ENCODE results near the gene FAM117B.
"Not testable (repeated sequence)": the region's sequence is repeated elsewhere in the genome, so short reads cannot be mapped to it uniquely, and the experiment has no call there.

The FAM117B gene

DNA sequence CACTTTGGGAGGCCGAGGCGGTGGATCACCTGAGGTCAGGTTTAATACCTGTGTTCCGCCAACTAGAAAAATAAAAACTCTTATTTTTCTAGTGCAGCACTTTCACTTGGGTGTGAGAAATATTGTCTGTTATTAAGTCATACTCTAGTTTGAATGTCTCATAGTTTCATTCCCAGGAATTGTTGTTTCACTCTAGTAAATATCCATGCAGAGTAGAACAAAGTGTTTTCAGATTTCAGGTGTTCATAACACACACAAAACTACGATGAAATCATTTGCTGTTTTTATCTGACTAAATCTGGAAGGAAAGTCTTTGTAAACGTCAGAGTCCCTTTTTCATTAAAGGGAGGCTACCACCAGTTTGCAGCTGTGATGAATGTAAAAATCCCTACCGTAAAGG is 4.0 kb downstream of the FAM117B start:
- no peak for DNase-seq (ENCODE audit: low read depth in 2 of 2)

DNA sequence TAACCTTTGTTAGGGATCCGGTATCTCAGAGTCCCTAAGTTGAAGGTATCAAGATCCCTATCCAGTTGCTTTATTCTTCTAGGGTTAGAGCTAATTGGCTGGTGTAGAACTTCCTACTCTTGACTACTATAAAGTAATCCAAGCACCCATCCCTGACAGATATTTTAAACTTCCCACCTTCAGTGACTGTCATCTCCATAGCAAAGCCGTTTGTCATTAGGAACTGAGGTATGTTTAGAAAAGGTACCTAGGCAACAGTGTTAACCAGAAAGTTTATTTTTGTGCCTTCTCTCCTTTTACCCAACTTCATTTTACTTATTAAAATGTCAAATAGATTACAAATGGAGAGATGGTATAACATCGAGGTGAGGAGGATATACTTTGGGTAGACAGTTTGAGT is 4.5 kb downstream of the FAM117B start:
- DNase-seq (ENCODE audit: low read depth in 2 of 2), result no peak

DNA sequence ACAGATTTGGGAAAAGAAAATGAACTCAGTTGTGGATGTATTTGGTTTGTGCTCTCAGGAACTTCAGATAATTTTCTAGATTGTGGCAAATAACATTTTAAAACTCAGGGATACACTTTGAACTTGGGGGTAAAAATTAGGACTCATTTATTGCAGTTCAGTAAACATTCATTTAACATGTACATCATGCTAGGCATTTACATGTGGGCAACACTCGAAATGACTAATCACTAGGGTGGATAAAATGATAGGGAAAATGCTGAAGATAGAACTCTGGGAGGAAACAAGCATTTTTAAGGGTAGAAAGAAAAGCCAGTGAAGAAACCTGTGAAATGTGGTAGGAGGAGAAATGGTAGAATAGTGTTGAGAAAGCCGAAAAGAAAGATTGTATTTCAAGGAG is 7.8 kb downstream of the FAM117B start:
- DNase-seq (ENCODE audit: low read depth in 2 of 2), result no peak

DNA sequence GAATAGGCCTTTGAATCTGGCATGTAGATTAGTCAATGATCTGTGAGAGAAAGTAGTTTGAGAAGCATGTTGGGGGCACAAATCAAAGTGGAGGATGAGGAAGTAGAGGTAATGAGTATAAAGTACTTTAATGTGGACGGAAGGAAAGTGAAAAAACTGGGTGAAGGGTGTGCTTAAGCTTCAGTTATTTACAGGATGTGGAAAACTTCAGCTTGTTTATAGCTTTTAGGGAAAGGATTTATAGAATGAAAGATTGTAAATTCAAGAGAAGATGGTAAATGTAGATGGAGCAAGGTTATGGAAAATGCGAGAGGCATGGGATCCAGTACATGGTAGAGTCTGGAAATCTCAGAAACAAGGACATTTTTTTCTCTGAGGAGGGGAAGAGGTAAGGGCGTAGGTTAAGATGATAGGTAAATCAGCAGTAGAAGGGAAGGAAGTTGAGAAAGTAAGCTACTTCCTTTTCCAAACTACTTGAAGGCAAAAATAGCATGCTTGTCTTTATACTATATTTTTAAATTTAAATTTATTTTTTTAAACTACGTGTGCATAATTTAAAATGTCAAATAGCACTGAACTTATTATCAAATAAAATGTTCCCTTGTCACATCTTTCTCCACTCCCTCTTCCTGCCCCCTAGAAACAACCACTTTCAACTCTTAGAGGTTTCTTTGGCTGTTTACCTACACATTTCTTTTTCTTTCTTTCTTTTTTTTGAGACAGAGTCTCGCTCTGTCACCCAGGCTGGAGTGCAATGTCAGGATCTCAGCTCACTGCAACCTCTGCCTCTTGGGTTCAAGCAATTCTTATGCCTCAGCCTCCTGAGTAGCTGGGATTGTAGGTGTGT is 8.5 kb downstream of the FAM117B start:
- no peak for DNase-seq (ENCODE audit: low read depth in 2 of 2)

DNA sequence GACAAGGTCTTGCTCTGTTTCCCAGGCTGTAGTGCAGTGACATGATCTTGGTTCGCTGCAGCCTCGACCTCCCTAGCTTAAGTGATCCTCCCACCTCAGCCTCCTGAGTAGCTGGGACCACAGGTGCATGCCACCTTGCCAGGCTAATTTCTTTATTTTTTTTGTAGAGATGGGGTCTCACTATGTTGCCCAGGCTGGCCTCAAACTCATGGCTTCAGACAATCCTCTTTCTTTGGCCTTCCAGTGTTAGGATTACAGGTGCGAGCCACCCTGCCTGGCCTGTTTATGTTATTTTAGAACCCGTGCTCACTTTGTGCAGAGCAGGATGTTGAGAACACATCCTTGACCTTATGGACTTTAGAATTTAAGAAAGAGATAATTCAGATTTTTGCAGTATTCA is 17.4 kb downstream of the FAM117B start:
- DNase-seq (ENCODE audit: low read depth in 2 of 2), result no peak

DNA sequence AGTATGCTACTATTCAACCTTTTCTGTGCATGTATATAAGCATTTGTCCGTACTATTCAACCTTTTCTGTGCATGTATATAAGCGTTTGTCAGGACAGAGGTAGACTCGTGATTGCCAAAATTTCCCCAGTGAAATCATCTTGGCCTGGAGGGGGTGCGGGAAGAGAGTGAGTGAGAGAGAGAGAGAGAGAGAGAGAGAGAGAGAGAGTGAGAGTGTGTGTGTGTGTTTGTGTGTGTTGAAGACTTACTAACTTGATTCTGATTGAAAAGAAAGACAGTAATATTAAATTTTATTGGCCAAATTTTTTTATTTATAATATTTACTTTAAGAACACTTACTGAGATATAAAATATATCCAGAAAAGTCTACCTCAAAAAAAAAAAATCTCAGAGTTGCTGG is 19.1 kb downstream of the FAM117B start:
- DNase-seq (ENCODE audit: low read depth in 2 of 2), result no peak

DNA sequence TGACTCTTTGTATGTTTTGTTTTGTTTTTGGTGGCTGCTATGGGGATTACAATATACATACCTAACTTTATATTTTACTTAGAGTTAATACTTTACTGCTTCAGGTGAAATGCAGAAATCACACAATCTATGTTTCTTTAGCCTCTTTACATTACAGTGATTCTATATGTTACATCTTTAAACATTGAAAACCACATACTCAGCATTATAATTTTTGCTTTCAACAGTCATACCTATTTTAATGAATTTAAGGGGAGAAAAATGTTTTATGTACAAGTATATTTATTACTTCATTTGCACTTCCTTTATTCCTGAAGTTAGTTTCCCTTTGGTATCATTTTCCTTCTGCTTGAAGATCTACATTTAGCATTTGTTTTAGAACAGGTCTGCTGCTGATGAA is 23.1 kb downstream of the FAM117B start:
- DNase-seq (ENCODE audit: low read depth in 2 of 2), result no peak

DNA sequence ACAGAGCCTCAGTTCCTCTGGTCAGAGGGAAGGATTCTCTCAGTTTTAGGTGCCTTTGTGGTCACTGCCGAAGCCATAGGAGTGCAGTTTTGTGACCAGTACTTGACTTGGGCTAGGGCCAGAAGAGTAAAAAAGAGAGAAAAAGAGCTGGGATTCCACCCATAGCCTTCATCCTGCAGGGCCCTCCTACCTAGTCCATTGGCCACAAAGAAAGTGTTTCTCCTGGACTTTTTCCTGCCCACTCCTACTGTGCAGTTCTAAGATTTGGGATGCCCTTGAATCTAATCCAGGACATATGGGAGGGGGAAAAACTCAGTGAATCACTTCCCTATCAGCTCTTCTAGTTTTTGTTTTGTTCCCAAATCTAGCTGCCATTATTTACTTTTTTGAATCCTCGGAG is 26.0 kb downstream of the FAM117B start:
- no peak for DNase-seq (ENCODE audit: low read depth in 2 of 2)

DNA sequence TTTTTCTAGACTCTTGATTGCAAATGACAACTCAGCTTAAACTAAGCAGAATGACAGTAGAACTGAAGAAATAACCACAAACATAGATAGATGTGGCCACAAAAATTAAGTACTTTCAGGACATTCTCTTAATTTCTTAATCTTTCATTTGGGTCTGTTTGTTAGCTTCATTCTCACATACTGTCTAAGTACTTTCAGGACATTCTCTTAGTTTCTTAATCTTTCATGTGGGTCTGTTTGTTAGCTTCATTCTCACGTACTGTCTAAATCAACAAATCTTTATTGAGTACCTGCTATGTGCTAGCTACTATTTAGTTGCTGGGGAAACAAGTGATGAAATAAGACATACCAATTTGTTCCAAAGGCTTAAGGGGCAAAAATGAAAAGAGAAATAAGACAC is 35.1 kb downstream of the FAM117B start:
- DNase-seq (ENCODE audit: low read depth in 2 of 2), result no peak

DNA sequence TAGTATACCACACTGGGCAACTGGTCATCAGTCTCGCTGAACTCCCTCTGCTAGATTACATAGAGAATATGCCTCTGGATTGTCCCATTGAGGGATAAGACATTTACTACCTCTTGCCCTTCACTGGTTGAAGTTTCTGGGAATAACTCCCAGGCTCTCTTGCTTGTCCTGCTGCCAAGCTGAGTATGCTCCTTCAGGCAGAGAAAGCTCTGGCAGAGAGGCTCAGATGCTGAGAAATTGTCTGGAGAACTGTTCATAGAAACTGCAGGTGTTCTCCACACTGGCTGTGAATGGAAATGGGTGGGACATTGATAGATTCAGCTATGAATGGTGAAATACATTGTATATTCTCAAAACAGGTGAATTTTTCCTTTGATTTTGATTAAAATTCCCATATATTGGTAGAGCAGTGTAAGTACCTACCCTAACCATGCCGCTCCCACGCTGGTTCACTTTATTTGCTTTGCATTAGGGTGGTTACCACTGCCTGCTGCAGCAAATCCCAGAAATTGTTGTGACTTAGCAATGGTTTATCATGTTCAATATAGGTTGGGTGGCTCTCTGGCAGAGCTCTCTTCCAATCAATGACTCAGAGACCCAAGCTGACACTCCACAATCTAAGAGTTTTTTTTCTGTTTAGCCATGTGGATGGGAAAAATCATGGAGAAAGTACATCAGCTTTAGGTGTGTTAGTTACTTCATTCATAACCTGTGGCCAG is 36.7 kb downstream of the FAM117B start:
- no peak for DNase-seq (ENCODE audit: low read depth in 2 of 2)

DNA sequence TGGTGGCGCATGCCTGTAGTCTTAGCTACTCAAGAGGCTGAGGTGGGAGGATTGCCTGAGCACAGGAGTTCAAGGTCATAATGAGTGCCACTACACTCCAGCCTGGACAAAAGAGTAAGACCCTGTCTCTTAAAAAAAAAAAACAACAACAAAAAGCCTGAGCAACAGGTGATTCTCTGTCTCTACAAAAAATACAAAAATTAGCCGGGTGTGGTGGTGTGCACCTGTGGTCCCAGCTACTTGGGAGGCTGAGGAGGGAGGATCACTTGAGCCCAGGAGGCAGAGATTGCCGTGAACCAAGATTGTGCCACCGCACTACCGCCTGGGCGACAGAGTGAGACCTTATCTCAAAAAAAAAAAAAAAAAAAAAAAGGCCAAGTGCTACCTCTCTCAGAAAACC is 40.3 kb downstream of the FAM117B start:
- not testable (repeated sequence) for DNase-seq (ENCODE audit: low read depth in 2 of 2)

DNA sequence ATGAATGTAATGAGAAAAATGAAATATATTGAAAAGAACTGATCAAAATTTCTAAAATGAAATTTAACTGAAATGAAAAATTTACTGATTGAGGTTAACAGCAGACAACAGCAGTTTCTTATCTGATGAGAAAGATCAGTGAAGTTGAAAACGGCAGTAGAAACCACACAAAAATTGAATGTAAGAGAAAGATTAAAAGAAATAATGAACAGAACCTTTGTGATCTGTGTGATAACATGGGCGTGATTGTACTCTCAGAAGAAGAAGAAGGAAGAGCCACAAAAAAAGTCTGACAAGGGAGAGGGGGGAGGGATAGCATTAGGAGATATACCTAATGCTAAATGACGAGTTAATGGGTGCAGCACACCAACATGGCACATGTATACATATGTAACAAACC is 45.2 kb downstream of the FAM117B start:
- no peak for DNase-seq (ENCODE audit: low read depth in 2 of 2)

DNA sequence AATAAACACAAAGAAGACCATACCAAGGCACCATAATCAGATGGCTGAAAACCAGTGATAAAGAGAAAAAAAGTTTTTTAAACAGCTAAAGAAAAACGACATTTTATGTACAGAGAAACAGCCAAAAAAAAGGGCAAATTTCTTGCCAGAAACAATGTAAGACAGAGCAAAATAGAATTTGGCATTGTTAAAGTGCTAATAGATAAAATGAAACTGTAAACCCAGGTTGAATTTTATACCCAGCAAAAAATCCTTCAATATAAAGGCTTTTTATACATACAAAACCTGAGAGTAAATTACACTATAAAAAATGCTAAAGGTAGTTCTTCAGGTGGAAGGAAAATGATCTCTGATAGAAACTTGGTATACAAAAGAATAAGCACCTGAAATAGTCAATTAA is 45.7 kb downstream of the FAM117B start:
- DNase-seq (ENCODE audit: low read depth in 2 of 2), result no peak

DNA sequence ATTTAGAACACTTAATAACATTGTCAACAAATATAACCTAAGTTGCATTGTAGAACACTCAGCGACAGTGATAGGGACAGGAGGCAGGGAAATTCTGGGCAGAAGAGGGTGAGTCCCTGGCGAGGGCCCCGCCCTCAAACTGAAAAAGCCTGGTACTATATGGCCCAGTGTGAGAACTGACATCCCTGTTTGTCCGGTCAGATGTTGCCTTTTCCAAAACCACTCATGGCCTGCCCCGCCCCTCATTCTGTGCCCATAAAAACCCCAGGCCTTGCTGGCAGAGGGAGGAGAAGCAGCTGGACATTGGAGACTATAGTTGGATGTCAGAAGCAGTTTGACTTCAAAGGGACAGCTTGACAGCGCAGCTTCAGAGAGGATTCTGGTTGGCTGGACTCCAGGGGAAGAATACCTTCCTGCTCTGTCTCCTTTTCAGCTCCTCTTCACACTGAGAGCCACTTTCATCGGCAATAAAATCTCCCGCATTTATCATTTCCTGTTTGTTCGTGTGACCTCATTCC is 47.0 kb downstream of the FAM117B start:
- no peak for DNase-seq (ENCODE audit: low read depth in 2 of 2)

DNA sequence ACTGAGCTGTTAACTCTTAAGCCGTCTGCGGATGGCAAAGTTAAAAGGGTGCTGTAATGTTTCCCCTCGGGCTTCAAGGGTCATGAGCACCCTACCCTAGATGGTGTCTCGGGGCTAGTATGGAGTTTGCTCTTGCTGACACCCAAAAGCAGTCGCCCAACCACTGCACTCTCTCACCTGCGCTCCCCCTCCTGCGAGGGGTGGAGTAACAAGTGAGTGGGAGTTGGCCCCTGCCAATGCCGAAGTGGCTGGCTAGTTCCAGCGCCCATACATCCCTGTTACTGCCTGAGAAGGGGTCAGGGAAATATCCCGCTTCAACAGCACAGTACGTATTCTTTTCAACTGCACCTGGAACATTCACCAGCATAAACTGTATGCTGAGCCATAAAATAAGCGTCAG is 47.5 kb downstream of the FAM117B start:
- DNase-seq (ENCODE audit: low read depth in 2 of 2), result no peak

DNA sequence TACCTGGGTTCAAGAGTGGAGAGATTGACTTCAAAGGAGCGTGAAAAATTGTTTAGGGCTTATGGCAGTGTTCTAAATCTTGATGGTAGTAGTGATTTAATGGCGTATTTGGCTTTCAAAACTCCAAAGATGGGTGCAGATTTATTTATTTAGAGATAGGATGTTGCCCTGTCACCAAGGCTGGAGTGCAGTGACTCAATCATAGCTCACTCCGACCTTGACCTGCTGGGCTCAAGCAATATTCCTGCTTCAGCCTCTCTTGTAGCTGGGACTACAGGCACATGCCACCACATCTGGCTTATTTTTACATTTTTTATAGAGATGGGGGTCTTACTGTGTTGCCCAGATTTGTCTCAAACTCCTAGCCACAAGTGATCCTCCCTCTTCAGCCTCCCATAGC is 52.5 kb downstream of the FAM117B start:
- DNase-seq (ENCODE audit: low read depth in 2 of 2), result no peak

DNA sequence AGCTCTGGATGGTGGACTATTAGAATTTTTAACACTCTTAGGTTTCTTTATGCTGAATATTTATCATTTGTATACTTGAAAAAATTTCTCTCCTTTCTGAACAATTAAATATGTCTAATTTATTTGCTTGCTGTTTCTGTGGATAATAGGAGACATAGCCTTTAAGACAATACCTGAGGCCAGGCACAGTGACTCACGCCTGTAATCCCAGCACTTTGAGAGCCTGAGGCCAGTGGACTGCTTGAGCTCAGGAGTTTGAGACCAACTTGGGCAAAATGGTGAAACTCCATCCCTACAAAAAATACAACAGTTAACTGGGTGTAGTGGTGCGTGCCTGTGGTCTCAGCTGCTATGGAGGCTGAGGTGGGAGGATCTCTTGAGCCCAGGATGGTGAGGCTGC is 54.7 kb downstream of the FAM117B start:
- DNase-seq (ENCODE audit: low read depth in 2 of 2), result no peak

DNA sequence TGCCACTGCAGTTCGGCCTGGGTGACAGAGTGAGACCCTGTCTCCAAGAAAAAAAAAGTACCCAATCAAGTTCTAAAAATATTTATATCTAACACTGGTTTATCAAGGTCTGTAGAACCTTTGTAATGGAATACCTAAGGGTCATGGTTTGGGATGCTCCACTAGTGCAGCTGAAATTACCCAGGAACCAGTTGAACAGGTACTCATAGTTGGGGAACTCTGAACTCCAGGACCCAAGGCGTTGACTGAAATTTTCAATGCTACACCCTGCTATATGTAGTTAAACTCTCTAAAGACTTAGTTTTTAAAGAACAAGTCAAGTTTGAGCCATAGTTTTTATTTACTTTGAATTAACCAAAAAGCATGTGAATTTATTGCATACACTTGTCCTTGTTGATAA is 55.1 kb downstream of the FAM117B start:
- no peak for DNase-seq (ENCODE audit: low read depth in 2 of 2)

DNA sequence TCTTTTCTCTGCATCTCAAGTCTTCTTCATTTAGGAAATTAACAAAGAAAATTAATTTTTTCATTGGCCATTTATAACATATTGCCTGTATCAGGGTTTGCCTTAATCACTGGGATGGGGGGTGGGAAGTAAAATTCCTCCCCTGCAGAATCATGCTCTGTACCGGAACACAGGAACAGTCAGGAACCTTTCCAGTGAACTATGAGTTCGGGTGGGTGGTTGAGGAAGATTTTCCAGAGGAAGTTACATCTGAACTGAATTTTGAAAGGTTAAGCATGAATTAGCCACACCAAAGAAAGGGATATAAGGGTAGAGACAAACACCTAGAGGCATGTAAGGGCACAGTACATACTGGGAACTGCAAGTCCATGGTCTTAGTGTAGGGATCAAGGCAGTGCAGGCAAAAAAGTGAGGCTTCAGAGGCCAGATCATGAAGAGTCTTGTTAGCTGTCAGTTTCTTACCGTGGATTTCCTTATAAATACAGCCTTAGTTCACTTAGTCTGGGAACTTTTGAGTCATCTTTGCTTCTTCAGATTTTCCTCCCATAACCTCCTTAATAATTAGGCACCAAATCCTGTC is 55.6 kb downstream of the FAM117B start:
- DNase-seq (ENCODE audit: low read depth in 2 of 2), result no peak

DNA sequence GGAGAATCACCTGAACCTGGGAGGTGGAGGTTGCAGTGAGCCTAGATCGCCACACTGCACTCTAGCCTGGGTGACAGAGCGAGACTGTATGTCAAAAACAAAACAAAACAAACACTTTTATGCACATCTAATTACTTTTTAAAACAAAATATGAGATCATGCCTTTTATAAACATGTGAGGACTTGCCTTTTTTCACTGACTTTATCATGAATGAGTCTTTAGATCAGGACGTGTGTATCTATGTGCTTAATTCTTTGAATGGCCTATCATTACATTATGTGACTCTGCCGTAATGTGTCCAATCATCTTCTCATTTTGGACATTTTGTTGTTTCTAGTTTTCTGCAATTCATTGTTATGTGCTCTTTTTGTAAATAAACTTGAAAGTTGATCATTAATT is 58.7 kb downstream of the FAM117B start:
- no peak for DNase-seq (ENCODE audit: low read depth in 2 of 2)

DNA sequence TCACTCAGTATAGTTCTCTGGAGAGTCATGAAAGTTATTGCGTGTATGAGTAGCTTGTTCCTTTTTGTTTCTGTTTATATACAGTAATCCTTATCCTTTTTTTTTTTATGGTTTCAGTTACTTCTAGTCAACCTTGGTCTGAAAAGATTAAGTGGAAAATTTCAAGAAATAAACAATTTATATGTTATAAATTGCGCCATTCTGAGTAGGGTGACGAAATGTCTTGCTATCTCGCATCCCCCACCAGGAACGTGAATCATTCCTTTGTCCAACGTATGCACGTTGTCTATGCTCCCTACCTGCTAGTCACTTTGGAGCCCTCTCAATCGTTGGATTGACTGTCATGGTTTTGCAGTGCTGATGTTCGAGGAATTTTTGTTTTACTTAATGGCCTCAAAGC is 60.4 kb downstream of the FAM117B start:
- no peak for DNase-seq (ENCODE audit: low read depth in 2 of 2)

DNA sequence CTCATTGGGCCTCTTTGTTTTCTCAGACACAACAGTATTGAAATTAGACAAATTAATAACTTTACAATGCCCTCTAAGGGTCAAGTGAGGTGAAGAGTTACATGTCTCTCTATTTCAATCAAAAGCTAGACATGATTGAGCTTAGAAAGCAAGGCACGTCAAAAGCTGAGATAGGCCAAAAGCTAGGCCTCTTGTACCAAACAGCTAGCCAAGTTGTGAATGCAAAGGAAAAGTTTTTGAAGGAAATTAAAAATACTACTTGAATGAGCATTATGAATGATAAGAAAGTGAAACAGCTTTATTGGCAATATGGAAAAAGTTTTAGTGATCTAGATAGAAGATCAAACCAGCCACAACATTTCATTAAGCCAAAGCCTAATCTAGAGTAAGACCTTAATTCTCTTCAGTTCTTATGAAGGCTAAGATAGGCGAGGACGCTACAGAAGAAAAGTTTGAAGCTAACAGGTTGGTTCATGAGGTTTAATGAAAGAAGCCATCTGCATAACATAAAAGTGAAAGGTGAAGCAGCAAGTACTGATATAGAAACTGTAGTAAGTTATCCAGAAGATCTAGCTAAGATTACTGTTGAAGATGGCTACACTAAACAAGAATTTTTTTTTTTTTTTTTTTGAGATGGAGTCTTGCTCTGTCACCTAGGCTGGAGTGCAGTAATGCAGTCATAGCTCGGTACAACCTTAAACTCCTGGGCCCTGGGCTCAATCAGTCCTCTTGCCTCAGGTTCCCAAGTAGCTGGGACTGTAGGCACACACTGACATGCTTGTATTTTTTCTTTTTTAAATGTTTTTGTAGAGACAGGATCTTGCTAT is 65.5 kb downstream of the FAM117B start:
- no peak for DNase-seq (ENCODE audit: low read depth in 2 of 2)
